Renal cortical epithelial cell (primary cell): ENCODE results near the gene VCL. TPM values are rescaled to one million over a fixed set of nuclear protein-coding genes. Genes with fewer than 3 reads are reported as not detected.
"Not testable (repeated sequence)": the region's sequence is repeated elsewhere in the genome, so short reads cannot be mapped to it uniquely, and the experiment has no call there.

Source experiments
- DNase-seq: peaks from one replicate; pipeline ENCODE4 v3.0.0-alpha.2; 2011; ENCODE audit warnings: low read depth
- total RNA-seq: library from RNA; depleted of rRNA; stranded (reverse); fragments of >200 nt; gene quantifications from 2 replicates; pipeline ENCODE4 v1.2.3, GENCODE V29; 2014

The VCL gene
- 258 and 313 TPM in 2 replicates for total RNA-seq

DNA sequence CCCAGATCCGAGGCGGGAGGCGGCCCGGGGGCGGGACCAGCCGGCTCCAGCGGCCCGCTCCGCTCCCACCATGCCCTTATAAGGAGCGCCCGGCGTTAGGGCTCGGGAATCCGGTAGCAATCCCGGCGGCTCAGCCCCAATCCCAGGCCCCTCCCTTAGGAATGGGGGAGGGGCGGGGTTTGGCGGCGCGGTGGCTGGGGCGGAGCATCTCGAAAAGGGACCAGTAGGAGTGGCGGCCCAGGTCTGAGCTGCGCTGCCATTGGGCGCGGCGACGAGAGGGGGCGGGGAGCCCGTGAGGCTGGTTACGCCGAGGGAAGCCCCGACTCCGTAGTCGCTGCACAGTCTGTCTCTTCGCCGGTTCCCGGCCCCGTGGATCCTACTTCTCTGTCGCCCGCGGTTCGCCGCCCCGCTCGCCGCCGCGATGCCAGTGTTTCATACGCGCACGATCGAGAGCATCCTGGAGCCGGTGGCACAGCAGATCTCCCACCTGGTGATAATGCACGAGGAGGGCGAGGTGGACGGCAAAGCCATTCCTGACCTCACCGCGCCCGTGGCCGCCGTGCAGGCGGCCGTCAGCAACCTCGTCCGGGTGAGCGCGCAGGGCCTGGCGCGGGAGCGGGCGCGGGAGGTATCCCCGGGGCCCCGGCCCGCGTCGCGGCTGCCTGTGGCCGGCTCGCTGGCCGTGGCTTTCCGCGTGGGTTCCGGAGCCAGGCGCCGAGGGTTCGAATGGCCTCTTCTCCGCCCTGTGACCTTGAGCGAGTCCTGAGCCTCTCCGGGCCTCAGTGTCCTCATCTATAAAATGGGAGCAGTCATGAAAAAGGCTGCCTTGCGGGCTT lies at the start of gene VCL:
TSS of gene VCL (plus strand) at position 330 of the 836 bp plus-strand sequence. CDS start at position 422, 92 bp downstream.
- peak; percentile 89 for DNase-seq

DNA sequence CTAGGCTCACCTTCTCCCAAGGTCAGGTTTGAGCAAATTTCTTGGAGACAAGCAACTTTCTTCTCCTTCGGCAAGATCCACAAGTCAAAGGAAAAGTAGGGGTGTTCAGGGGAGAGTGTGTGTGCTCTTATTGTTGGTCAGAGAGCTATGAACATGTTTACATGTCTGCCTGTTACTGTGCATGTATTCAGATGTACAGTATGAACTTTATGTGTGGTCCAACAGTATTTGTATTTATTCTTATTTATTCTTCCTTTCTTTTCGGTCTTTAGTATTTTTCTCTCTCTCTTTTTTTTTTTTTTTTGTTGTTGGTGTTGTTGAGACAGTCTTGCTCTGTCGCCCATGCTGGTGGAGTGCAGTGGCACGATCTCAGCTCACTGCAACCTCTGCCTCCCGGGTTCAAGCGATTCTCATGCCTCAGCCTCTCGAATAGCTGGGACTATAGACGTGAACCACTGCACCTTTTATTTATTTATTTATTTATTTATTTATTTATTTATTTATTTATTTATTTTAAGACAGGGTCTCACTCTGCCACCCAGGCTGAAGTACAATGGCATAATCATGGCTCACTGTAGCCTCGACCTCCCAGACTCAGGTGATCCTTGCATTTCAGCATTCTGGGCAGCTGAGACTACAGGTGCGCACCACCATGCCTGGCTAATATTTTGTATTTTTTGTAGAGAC lies 48.8 kb upstream of the VCL start:
- DNase-seq, result no peak

DNA sequence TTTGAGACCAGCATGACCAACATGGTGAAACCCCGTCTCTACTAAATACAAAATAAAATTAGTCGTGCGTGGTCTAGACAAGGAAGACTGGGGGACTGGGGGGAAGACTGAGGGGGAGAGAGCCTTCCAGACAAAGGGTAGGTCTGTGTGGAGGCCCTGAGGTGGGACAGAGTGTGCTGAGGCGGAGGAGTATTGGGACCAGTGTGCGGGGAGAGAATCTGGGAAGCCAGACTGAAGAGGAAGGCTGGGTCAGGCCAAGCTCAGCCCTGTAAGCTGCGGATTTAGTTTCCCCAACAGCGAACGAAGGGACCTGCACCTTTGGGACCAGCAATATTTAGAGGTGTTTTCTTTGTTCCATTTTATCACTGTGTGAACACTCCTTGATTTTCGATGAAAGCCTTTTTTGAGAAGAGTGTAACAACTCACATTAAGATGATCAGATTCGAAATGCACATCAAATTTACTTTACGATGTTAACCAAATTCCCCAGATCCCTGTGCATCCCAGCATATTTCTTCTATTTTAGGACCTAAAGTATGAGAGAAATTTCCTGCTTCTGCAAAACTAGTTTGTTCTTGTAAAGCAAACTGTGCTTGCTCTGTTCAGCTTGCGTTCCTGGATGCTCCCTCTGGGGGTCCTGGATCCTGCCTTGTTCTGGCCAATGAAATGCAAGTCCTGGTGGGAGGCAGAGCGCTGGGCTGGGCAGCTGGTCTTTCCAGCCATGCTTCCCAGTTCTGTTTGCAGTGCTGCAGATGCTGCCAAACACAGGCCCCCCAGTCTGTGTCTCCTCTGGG lies 47.6 kb upstream of the VCL start:
- no peak for DNase-seq

DNA sequence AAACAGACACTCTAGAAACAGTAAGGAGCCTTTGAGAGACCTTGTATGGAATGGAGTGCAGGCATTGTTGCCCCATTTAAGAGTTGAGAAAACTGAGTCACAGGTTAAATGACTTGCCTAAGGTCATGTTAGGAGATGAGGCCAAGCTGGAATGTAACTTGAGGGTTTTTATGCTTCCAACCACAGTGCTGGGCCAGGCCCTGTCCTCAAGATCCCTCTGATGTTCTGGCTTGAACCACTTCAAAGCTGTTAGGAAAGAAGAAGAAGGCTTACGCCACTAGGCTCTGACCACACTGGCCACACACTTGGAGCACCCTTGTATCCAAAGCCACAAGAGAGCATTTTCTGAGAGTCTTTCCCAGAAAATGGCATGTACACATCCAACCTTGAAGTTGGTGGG lies 44.3 kb upstream of the VCL start:
- peak; percentile 93 for DNase-seq

DNA sequence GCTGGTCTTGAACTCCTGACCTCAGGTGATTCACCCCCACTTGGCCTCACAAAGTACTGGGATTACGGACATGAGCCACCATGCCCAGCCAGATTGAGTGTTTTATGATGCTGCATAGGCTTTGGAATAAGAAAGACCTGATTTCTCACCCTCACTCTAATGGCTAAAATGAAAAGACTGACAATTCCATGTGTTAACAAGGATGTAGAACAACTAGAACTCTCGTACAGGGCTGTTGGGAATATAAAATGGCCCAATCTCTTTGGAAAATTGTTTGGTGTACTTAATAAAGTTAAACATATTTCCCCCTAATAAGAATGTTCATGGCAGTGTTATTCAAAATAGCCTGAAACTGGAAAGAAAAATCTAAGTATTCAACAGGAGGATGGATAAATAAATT lies 43.2 kb upstream of the VCL start:
- no peak for DNase-seq

DNA sequence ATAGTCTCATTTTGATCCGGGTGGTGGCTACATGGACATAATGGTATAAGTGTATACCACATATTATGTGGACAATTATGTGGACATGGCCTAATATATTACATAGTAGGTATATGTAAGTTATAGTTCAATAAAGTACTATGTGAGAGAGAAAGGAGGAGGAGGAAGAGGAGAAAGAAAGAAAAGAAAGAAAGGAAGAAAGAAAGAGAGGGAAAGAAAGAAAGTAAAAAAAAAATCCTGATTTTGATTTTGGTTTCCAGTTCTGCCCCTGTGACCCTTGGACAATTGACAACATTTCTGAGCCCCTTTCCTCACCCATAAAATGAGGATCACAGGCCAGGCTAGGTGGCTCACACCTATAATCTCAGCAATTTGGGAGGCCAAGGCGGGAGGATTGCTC lies 42.2 kb upstream of the VCL start:
- DNase-seq, result no peak

DNA sequence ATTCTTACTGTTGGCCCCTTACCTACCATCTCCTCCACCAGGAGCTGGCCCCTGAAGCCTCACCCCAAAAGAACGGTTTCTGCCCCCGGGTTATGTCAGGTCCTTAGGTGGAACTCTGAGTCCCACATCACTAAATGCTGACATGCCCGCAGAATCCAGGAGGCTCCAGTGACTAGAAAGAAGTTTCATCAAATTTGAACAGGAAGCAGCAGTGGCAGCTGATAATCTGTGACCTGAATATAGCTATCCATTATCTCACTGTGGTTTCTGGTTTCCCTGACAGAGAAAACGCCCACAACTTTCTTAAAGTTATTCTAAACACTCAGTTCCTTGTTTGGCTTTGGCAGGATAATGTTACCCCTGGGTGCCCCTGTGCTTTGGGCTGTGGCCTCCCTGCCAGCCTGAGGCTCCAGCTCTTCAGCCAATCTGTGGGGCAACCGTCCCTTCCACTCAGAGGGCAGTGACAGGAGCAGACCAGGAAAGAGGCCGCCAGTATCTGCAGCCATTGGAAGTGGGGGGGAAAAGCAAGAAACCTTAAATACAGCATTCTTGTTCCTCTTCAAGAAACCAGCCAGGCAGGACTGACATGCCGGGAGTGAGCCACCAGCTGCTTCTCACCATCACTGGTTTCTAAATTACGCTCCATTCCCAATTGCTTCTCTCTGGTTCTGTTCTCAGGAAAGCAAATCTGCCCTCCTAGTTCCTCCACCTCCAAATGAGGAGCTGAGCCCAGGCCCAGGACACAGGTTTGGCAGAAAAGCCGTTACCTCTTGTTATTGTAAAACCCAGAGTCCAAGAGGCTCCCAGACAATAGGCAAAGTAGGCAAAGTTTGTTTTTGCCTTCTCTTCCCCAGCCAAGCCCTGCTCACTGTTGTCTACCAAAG lies 41.2 kb upstream of the VCL start:
- peak; percentile 72 for DNase-seq

DNA sequence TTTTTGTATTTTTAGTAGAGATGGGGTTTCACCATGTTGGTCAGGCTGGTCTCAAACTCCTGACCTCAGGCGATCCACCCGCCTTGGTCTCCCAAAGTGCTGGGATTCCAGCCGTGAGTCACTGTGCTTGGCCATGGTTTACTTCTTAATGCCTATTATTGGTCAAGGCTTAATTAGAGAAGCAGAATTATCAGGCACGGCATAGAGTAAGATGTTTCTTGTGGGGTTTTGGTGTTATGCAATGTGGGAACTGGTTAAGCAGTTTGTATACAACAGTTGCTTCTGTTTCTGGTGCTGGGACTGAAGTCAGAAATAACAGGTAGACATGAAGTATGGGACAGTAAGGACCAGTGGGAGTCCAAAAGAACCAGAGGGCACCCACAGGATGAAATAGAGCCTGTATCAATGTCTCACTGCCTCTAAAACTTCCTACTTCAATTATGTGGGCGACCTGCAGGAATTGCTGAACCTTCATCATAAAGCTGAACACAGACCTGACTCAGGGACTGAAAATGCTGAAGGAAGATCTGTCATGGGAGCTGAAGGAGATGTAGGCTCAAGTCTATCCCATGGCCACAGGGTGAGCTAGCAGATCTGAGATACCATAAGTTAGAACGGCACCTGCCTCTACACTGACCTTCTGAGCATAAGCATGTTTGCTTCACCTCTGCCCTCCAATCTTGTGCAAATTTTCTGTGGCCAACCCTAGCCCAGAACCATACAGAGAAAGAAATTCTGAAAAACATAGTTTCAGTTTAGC lies 38.3 kb upstream of the VCL start:
- DNase-seq, result peak; percentile 57

DNA sequence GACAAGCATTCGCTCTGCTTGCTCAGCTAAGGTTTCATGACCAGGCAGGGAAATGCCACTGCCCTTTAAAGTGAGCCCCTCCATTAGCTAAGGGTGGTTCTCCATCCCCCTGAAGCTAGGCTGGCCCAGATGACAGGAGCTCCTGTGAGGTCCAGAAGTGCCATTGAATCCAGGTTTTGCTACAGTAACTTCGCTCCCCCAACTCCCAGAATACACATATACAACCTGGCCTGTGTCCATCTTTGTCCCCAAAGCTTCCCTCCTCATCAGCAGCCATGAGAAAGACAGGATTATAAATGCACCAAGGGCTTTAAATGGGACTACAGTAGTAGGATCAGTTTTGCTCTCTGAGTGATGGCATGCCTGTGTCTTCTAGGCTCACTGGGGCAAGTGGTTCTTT lies 35.5 kb upstream of the VCL start:
- no peak for DNase-seq

DNA sequence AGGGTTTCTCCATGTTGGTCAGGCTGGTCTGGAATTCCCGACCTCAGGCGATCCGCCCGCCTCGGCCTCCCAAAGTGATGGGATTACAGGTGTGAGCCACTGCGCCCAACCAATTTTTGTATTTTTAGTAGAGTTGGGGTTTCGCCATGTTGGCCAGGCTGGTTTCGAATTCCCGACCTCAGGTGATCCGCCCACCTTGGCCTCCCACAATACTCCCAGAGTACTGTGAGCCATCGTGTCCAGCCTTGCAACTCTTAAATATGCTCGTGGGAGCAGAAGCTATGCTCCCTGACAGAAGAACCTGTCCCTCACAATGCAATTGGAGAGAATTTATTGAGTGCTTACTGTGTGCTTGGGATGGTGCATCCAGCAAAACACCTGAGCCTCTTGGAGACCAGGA lies 34.4 kb upstream of the VCL start:
- DNase-seq, result not testable (repeated sequence)

DNA sequence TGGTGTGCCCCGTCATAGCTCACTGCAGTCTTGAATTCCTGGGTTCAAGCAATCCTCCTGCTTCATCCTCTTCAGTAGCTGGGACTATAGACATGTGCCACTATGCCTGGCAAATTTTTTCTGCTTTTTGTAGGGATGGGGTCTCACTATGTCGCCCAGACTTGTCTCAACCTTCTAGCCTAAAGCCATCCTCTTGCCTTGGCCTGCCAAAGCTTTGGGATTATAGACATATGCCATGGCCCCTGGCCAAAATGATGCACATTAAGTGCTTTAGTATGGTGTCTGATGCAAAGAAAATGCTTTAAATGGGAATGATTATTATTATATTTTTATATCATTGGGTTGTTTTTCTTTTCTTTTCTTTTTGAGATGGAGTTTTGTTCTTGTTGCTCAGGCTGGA lies 33.2 kb upstream of the VCL start:
- no peak for DNase-seq

DNA sequence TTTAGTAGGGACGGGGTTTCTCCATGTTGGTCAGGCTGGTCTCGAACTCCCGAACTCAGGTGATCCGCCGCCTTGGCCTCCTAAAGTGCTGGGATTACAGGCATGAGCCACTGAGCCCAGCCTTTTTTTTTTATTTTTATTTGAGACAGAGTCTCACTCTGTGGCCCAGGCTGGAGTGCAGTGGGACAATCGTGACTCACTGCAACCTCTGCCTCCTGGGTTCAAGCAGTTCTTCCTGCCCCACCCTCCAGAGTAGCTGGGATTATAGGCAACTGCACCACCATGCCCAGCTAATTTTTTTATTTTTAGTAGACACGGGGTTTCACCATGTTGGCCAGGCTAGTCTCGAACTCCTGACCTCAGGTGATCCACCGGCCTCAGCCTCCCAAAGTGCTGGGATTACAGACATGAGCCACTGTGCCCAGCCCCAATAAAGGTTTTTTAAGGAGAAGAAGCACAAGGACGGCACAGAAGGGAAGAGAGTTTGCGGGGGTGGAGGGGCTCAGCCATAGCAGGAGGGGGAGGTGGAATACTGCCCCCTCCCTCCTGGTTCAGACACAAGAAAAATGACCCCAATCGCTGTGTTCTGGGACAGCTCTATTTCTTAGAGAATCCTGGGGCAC lies 32.5 kb upstream of the VCL start:
- DNase-seq, result not testable (repeated sequence)

DNA sequence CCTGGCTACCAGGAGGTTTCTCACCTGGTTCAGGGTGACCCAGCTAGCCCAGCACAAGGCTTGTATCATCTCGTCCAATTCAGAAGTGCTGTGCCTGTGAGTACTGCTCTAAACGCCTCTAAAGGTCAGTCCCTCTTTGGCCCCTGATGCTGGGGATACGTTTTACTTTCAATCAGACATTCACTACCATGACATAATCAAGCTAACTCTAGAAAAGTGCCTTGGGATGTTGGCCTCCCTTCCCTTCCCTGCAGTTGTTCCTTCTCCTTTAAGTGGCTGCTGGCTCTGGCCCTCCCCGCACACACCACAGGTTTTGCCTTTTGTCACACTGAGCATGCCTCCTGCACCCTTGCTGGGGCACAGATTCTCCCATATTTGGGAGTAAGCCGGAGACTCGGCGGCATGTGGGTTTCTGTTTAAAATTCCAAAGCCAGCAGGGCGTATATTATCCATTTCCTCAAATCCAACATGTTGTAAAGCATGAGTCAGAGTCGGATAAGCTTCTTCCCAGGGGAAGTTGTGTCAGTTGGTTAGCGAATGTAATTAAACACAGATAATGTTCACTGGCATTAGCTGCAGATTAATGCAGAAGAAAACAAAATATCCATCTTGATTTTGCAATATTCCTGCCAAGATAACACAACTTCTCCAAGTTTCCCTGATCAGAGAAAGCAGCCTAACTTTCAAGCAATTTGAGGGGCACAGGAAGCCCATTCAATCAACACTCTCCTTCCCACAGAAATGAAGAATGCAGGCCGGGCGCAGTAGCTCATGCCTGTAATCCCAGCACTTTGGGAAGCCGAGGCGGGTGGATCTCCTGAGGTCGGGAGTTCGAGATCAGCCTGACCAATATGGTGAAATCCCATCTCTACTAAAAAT lies 31.8 kb upstream of the VCL start:
- peak; percentile 100 for DNase-seq

DNA sequence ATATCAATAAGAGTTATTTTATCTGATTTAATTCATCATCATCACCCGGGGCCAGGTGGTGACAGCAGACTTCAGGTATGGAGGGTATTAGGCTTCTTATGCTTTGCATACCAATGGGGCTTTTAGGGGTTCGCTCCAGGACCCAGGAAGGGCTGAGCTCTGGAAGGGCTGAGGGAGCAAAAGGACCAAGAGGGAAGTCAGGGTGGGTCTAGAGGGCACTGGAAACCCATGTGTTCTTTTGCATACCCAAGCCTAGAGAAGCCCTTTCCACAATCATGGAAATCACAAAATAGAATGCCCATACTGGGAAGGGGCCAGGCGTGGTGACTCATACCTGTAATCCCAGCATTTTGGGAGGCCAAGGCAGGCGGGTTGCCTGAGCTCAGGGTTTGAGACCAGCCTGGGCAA lies 30.9 kb upstream of the VCL start:
- DNase-seq, result no peak

DNA sequence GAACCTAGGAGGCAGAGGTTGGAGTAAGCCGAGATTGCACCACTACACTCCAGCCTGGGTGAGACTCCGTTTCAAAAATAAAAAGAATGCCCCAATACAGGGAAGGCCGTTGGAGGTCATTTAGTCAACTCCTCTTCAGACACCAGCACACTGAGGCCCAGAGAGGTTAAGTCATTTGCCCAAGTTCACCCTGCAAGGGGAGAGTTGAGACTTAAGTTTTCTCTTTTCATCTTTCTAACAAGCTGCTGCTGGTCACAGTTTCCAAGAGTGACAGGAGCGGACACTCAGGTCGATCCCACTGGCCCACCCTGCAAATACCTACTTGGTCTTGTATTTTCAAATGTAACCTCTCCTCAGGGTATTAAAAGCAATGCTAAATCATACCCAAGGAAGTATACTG lies 30.4 kb upstream of the VCL start:
- DNase-seq, result no peak

DNA sequence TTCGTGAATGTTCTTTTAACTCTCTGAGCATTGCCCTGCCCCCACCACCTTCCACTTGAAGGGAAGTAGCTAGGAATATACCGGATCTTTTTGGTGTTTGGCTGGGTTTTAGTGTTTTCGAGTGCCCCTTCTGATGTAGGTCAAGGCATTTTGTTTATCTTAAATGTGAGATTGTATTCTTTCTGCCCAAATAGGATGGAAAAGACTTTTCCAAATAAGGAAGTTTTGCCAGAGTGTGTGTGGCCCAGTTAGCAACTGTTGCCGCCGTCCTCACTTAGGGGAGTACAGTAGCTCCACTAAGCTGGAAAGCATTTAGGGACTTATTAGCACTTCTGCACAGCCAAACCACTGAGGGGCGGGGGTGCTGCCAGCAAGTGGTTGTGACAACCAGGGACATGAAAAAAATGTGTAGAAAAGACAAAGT lies 29.8 kb upstream of the VCL start:
- DNase-seq, result peak; percentile 49

DNA sequence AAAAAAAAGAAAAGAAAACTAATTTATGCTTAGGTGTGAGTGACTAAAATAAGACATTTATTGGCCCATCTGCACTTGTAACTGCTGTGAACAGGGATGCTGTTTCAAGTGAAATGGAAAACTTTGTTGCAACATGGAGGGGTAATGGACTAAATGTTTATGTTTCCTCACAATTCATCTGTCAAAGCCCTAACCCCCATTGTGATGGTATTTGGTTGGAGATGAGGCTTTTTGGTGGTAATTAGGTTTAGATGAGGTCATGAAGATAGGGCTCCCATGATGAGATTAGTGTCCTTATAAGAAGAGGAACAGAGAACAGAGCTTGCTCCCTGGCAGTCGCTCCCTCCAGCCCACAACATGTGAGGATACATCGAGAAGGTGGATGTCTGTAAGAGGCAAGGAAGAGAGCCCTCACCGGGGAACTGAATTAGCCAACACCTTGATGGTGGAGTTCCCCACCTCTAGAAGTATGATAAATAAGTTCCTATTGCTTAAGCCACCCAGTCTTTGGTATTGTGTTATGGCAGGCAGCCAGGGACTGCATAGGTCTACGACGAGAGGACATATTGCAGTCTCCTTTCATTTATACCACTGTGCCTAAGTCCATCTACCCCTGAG lies 28.6 kb upstream of the VCL start:
- no peak for DNase-seq

DNA sequence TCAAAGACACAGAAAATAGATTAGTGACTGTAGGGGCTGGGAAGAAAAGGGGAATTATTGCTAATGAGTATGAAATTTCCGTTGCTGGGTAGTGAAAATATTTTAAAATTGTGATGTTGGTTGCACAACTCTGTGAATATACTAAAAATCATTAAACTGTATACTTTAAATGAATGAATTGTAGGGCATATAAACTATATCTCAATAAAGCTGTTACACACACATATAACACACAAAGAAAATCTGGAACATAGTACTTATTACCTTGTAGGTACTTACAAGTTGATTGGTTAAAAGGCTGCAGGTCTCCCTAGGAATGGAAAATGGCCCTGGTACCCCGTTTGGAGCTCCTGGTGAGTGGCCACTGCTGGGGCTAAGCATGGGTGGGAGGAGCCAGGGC lies 27.1 kb upstream of the VCL start:
- DNase-seq, result no peak
